H9 (cell line): ENCODE measurements around the gene GIPC3. TPM values are rescaled to one million over a fixed set of nuclear protein-coding genes. Genes with fewer than 3 reads are reported as not detected.
"Not testable (repeated sequence)": the region's sequence is repeated elsewhere in the genome, so short reads cannot be mapped to it uniquely, and the experiment has no call there.

Experiments used
- DNase-seq: peaks from one replicate; pipeline ENCODE4 v3.0.0-alpha.2; 2017
- H2AFZ ChIP-seq: one replicate; pipeline ENCODE4 v1.6.1; 2013; ENCODE audit warnings: mild to moderate bottlenecking, low read length, control low read depth, moderate library complexity
- H2AK5ac ChIP-seq: 2 replicates; pipeline ENCODE4 v1.6.1; 2013; ENCODE audit warnings: low read length, control low read depth, mixed read lengths; ENCODE audit not compliant: insufficient read length
- H2BK120ac ChIP-seq: one replicate; pipeline ENCODE4 v1.6.1; 2013; ENCODE audit warnings: low read depth, mild to moderate bottlenecking, low read length, control low read depth, inconsistent platforms; ENCODE audit not compliant: poor library complexity, severe bottlenecking
- H2BK12ac ChIP-seq: 2 replicates; pipeline ENCODE4 v1.6.1; 2013; ENCODE audit warnings: low read length, control low read depth, mixed read lengths, low read depth; ENCODE audit not compliant: insufficient read length
- H2BK15ac ChIP-seq: 2 replicates; pipeline ENCODE4 v1.6.1; 2013; ENCODE audit warnings: low read depth, low read length, control low read depth
- H2BK20ac ChIP-seq: one replicate; pipeline ENCODE4 v1.6.1; 2013; ENCODE audit warnings: low read depth, mild to moderate bottlenecking, low read length, control low read depth, inconsistent platforms; ENCODE audit not compliant: poor library complexity, severe bottlenecking
- H2BK5ac ChIP-seq: 2 replicates; pipeline ENCODE4 v1.6.1; 2013; ENCODE audit warnings: low read length, control low read depth, mixed read lengths; ENCODE audit not compliant: insufficient read length
- H3K14ac ChIP-seq: 2 replicates; pipeline ENCODE4 v1.6.1; 2013; ENCODE audit warnings: low read length, control low read depth; ENCODE audit not compliant: insufficient read depth
- H3K18ac ChIP-seq: 2 replicates; pipeline ENCODE4 v1.6.1; 2013; ENCODE audit warnings: low read depth, mild to moderate bottlenecking, mixed read lengths, low read length, control low read depth; ENCODE audit not compliant: insufficient read length
- H3K23ac ChIP-seq: 2 replicates; pipeline ENCODE4 v1.6.1; 2013; ENCODE audit warnings: low read length, control low read depth, mixed read lengths, low read depth; ENCODE audit not compliant: insufficient read length
- H3K23me2 ChIP-seq: 2 replicates; pipeline ENCODE4 v1.6.1; 2013; ENCODE audit warnings: low read depth, mild to moderate bottlenecking, mixed read lengths, low read length, control low read depth; ENCODE audit not compliant: insufficient read length, poor library complexity, severe bottlenecking
- H3K27ac ChIP-seq: 2 replicates; pipeline ENCODE4 v1.5.1; 2013; ENCODE audit warnings: low read length, control low read depth, mixed read lengths, low read depth; ENCODE audit not compliant: insufficient read length
- H3K27me3 ChIP-seq: 2 replicates; pipeline ENCODE4 v1.6.1; 2013; ENCODE audit warnings: low read length, control low read depth, inconsistent platforms; ENCODE audit not compliant: insufficient read depth
- H3K4ac ChIP-seq: 2 replicates; pipeline ENCODE4 v1.6.1; 2013; ENCODE audit warnings: low read depth, mild to moderate bottlenecking, control low read depth, inconsistent platforms, low read length, moderate library complexity
- H3K4me1 ChIP-seq: 2 replicates; pipeline ENCODE4 v1.6.1; 2013; ENCODE audit warnings: low read length, control low read depth, inconsistent platforms; ENCODE audit not compliant: insufficient read depth
- H3K4me2 ChIP-seq: 2 replicates; pipeline ENCODE4 v1.6.1; 2013; ENCODE audit warnings: low read length, control low read depth, mixed read lengths; ENCODE audit not compliant: insufficient read length, insufficient read depth
- H3K56ac ChIP-seq: 2 replicates; pipeline ENCODE4 v1.6.1; 2013; ENCODE audit warnings: low read depth, mild to moderate bottlenecking, mixed read lengths, low read length, control low read depth; ENCODE audit not compliant: insufficient read length
- H3K79me1 ChIP-seq: 2 replicates; pipeline ENCODE4 v1.6.1; 2013; ENCODE audit warnings: low read depth, mild to moderate bottlenecking, moderate library complexity, low read length, control low read depth, inconsistent platforms; ENCODE audit not compliant: insufficient read depth, poor library complexity, severe bottlenecking
- H3K79me2 ChIP-seq: 2 replicates; pipeline ENCODE4 v1.6.1; 2013; ENCODE audit warnings: low read length, control low read depth, inconsistent platforms; ENCODE audit not compliant: insufficient read depth
- H3K9ac ChIP-seq: 2 replicates; pipeline ENCODE4 v1.6.1; 2013; ENCODE audit warnings: low read length, control low read depth, mixed read lengths; ENCODE audit not compliant: insufficient read length; ENCODE audit errors: extremely low read depth
- H3K9me3 ChIP-seq: one replicate; pipeline ENCODE4 v1.6.1; 2013; ENCODE audit warnings: low read depth, low read length, inconsistent platforms; ENCODE audit not compliant: control insufficient read depth
- H3T11ph ChIP-seq: one replicate; pipeline ENCODE4 v1.6.1; 2013; ENCODE audit warnings: mild to moderate bottlenecking, low read length, control low read depth, inconsistent platforms
- H4K20me1 ChIP-seq: one replicate; pipeline ENCODE4 v1.6.1; 2013; ENCODE audit not compliant: control insufficient read depth, insufficient read length, insufficient read depth
- H4K5ac ChIP-seq: 2 replicates; pipeline ENCODE4 v1.6.1; 2013; ENCODE audit warnings: low read depth, mild to moderate bottlenecking, mixed read lengths, low read length, control low read depth; ENCODE audit not compliant: insufficient read length
- H4K8ac ChIP-seq: replicated peaks from 2 replicates; pipeline ENCODE4 v1.6.1; 2013; ENCODE audit warnings: low read length, control low read depth, mixed read lengths, low read depth; ENCODE audit not compliant: insufficient read length
- H4K91ac ChIP-seq: 2 replicates; pipeline ENCODE4 v1.6.1; 2013; ENCODE audit warnings: low read depth, mild to moderate bottlenecking, moderate library complexity, mixed read lengths, low read length, control low read depth; ENCODE audit not compliant: insufficient read length
- H3K27ac Mint-ChIP-seq, 3 experiments: 2 replicates in 2 of 3; 3 replicates in 1 of 3; pipeline ENCODE4 v1.8.0; 2020 to 2021; ENCODE audit warnings: mixed read lengths in 3 of 3, mild to moderate bottlenecking in 1 of 3, moderate library complexity in 1 of 3
- H3K27me3 Mint-ChIP-seq: 2 replicates; pipeline ENCODE4 v1.8.0; 2021; ENCODE audit warnings: low read depth, mild to moderate bottlenecking, moderate library complexity, mixed read lengths
- H3K36me3 Mint-ChIP-seq, 3 experiments: 2 replicates in 2 of 3; 3 replicates in 1 of 3; pipeline ENCODE4 v1.8.0; 2020 to 2021; ENCODE audit warnings: low read depth in 3 of 3, mixed read lengths in 3 of 3; ENCODE audit not compliant: insufficient read depth in 1 of 3
- H3K4me1 Mint-ChIP-seq, 2 experiments: 2 replicates each; pipeline ENCODE4 v1.8.0; 2020; ENCODE audit warnings: mixed read lengths in 2 of 2
- H3K4me3 Mint-ChIP-seq, 2 experiments: 2 replicates in 1 of 2; 3 replicates in 1 of 2; pipeline ENCODE4 v1.8.0; 2020 to 2021; ENCODE audit warnings: mild to moderate bottlenecking in 2 of 2, mixed read lengths in 2 of 2, moderate library complexity in 1 of 2
- H3K9me3 Mint-ChIP-seq, 2 experiments: 2 replicates in 1 of 2; 3 replicates in 1 of 2; pipeline ENCODE4 v1.8.0; 2020; ENCODE audit warnings: mild to moderate bottlenecking in 2 of 2, mixed read lengths in 2 of 2, moderate library complexity in 1 of 2
- CTCF ChIP-seq: fragments of 200-600 bp; sonication (generic); conservative IDR thresholded peaks from 3 replicates; pipeline ENCODE4 v1.8.0; 2021; ENCODE audit warnings: antibody characterized with exemption, mild to moderate bottlenecking
- WGBS: extraction: QIAGEN DNeasy Blood & Tissue Kit; methylation state at CpG from one replicate; pipeline ENCODE4 v1.1.7; 2013; ENCODE audit warnings: missing lambda C conversion rate, low lambda C conversion rate, mixed read lengths; ENCODE audit not compliant: insufficient read length; ENCODE audit errors: extremely low coverage; 5-methylcytosine and 5-hydroxymethylcytosine counted together
- total RNA-seq: library from RNA; stranded (reverse); gene quantifications from 2 replicates; pipeline ENCODE4 v1.2.1, GENCODE V29; 2021

The GIPC3 gene
- total RNA-seq, 1 experiment from 2014 or later = 1.6 TPM

- H3K4me2 ChIP-seq = no peak overlapping the region
- no peak overlapping the region for H3K23ac ChIP-seq
- no peak overlapping the region for H2BK5ac ChIP-seq
- no peaks in the 10 kb centered on the region for H3K79me1 ChIP-seq
- H3K27ac ChIP-seq = no peak overlapping the region
- H3K9me3 Mint-ChIP-seq = no peaks in the 10 kb centered on the region
- no CpG with 5 or more reads among the region's 19 CpGs for WGBS
- H3K23me2 ChIP-seq = no peaks in the 10 kb centered on the region
- H2BK120ac ChIP-seq = no peak overlapping the region
- H3K18ac ChIP-seq = no peak overlapping the region
- H2AK5ac ChIP-seq = no peak overlapping the region
- no peak for DNase-seq
- H2BK12ac ChIP-seq = no peak overlapping the region
- no peaks in the 10 kb centered on the region for H3K36me3 Mint-ChIP-seq
- H4K5ac ChIP-seq = no peak overlapping the region
- no peak overlapping the region for H3K9ac ChIP-seq
- H3K79me2 ChIP-seq = no peaks in the 10 kb centered on the region
- H2BK20ac ChIP-seq = no peak overlapping the region
- no peak overlapping the region for H2AFZ ChIP-seq
- H3K4ac ChIP-seq = no peak overlapping the region
- H3K27me3 ChIP-seq = no peaks in the 10 kb centered on the region
- H3K14ac ChIP-seq = no peak overlapping the region
- H3K4me1 Mint-ChIP-seq = no peaks in the 10 kb centered on the region
- no peaks in the 10 kb centered on the region for H3K9me3 ChIP-seq
- no peak overlapping the region for H4K8ac ChIP-seq
- no peak overlapping the region; a peak in 1 of 7 replicates for H3K27ac Mint-ChIP-seq
- H3T11ph ChIP-seq = no peak overlapping the region
- H2BK15ac ChIP-seq = no peak overlapping the region
- H3K56ac ChIP-seq = no peak overlapping the region
- H3K27me3 Mint-ChIP-seq = peaks cover 33% of the 10 kb centered on the region
- no peak overlapping the region for H3K4me3 Mint-ChIP-seq
- no peak overlapping the region for H4K91ac ChIP-seq
- H4K20me1 ChIP-seq = no peaks in the 10 kb centered on the region
- no peak for TF ChIP-seq CTCF
- no peaks in the 10 kb centered on the region for H3K4me1 ChIP-seq
These were observed 20.1 kb upstream of the GIPC3 start for GRCh38 chr19:3565139-3565538.

- H3K18ac ChIP-seq, H3K9me3 Mint-ChIP-seq, H3K36me3 Mint-ChIP-seq, H4K91ac ChIP-seq, H3K27ac Mint-ChIP-seq, H3K4me3 Mint-ChIP-seq, H3K79me2 ChIP-seq, H3K23ac ChIP-seq, H2AK5ac ChIP-seq, H3K27me3 Mint-ChIP-seq, H4K8ac ChIP-seq, H3K4me1 Mint-ChIP-seq, H2BK12ac ChIP-seq, H3K9ac ChIP-seq, H3K9me3 ChIP-seq, H3K79me1 ChIP-seq, H3K4me2 ChIP-seq, DNase-seq, H3K27ac ChIP-seq, H2BK15ac ChIP-seq, H3K4me1 ChIP-seq, H3T11ph ChIP-seq, H3K4ac ChIP-seq, H2BK5ac ChIP-seq, H4K5ac ChIP-seq, H2BK20ac ChIP-seq, H3K23me2 ChIP-seq, H3K56ac ChIP-seq, H2BK120ac ChIP-seq, H2AFZ ChIP-seq, H3K27me3 ChIP-seq, H3K14ac ChIP-seq, H4K20me1 ChIP-seq: not testable (repeated sequence)
- WGBS = no CpG with 5 or more reads among the region's 11 CpGs
These were observed 15.2 kb upstream of the GIPC3 start for GRCh38 chr19:3570042-3570441.
